Suprapubic skin (tissue), 4 donors: Measurements from ENCODE around the gene LYPD1. TPM values are rescaled to one million over a fixed set of nuclear protein-coding genes. Genes with fewer than 3 reads are reported as not detected.

Experiments
- DNase-seq, 2 donors: peaks; one replicate each; pipeline ENCODE4 v3.0.0-alpha.2; 2019; ENCODE audit warnings: low spot score in 2 of 2
- H3K27ac ChIP-seq: fragments of 200-600 bp; sonication (generic); one replicate; pipeline ENCODE4 v1.5.1; 2019
- H3K27me3 ChIP-seq: fragments of 200-600 bp; sonication (generic); one replicate; pipeline ENCODE4 v1.5.1; 2019
- H3K36me3 ChIP-seq: fragments of 200-600 bp; sonication (generic); one replicate; pipeline ENCODE4 v1.5.1; 2019
- H3K4me1 ChIP-seq: fragments of 200-600 bp; sonication (generic); one replicate; pipeline ENCODE4 v1.5.1; 2019
- H3K4me3 ChIP-seq: fragments of 200-600 bp; sonication (generic); one replicate; pipeline ENCODE4 v1.5.1; 2019; ENCODE audit warnings: mild to moderate bottlenecking
- H3K9me3 ChIP-seq: fragments of 200-600 bp; sonication (generic); one replicate; pipeline ENCODE4 v1.5.1; 2019
- EP300 ChIP-seq: sonication (generic); formaldehyde crosslinking; IDR thresholded peaks from one replicate; pipeline ENCODE4 v1.6.1; 2017; ENCODE audit warnings: antibody characterized with exemption
- POLR2A ChIP-seq, 2 donors: fragments of 450-650 bp; IDR thresholded peaks; one replicate each; pipeline ENCODE4 v1.6.1; 2017; ENCODE audit warnings: antibody characterized with exemption in 2 of 2, mild to moderate bottlenecking in 2 of 2, moderate library complexity in 2 of 2
- POLR2AphosphoS5 ChIP-seq, 3 donors: sonication (generic); formaldehyde crosslinking; IDR thresholded peaks; one replicate each; pipeline ENCODE4 v1.6.1; 2017; ENCODE audit warnings: antibody characterized with exemption in 3 of 3
- WGBS: methylation state at CpG from one replicate; pipeline ENCODE4 v1.1.5; 2018; 5-methylcytosine and 5-hydroxymethylcytosine counted together
- total RNA-seq, 4 donors: library from RNA; depleted of rRNA; stranded (reverse); fragments of >200 nt; gene quantifications; one replicate each; pipeline ENCODE4 v1.1.0, GENCODE V29; 2016
- TF ChIP-seq, protein P1 (sequence below), 2 donors: fragments of 200-600 bp in 1 of 2; fragments of 450-650 bp in 1 of 2; sonication (generic) in 1 of 2; IDR thresholded peaks; one replicate each; pipeline ENCODE4 v1.5.1; 2016 to 2019; ENCODE audit warnings: antibody characterized with exemption in 2 of 2, mild to moderate bottlenecking in 1 of 2, moderate library complexity in 1 of 2

The LYPD1 gene
- total RNA-seq, 4 donors from 2014 or later, result 0.34 TPM; not detected in 3

DNA sequence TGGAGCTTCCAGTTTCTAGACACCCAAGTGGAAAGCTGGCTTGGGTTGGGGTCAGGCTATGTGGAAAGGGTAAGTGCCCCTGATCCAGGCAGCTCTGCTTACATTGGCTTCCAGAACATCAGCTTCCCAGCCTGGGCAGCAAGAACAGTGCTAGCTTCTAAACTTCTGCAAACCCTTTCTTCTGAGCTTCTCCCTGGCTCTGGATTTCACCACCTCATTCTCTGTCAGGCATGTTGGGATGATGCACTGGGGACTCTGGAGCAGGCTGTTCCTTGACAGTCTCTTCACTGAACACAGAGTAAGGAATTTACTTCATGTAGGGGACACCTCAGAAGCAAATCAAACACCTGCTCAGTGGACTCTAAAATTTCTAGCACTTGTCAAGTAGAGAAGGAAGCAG lies 72.8 kb downstream of the LYPD1 start:
- no peak for TF ChIP-seq EP300
- TF ChIP-seq POLR2A (IDR thresholded peaks at IDR 0.05), result no peak
- no peak for TF ChIP-seq POLR2AphosphoS5 (IDR thresholded peaks at IDR 0.05)
- TF ChIP-seq, protein P1, sequence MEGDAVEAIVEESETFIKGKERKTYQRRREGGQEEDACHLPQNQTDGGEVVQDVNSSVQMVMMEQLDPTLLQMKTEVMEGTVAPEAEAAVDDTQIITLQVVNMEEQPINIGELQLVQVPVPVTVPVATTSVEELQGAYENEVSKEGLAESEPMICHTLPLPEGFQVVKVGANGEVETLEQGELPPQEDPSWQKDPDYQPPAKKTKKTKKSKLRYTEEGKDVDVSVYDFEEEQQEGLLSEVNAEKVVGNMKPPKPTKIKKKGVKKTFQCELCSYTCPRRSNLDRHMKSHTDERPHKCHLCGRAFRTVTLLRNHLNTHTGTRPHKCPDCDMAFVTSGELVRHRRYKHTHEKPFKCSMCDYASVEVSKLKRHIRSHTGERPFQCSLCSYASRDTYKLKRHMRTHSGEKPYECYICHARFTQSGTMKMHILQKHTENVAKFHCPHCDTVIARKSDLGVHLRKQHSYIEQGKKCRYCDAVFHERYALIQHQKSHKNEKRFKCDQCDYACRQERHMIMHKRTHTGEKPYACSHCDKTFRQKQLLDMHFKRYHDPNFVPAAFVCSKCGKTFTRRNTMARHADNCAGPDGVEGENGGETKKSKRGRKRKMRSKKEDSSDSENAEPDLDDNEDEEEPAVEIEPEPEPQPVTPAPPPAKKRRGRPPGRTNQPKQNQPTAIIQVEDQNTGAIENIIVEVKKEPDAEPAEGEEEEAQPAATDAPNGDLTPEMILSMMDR (IDR thresholded peaks at IDR 0.05), result no peak
- Histone ChIP-seq H3K27ac (no peak overlapping the region), H3K27me3 (no peaks in the 10 kb centered on the region), H3K9me3 (no peaks in the 10 kb centered on the region), H3K4me1 (no peaks in the 10 kb centered on the region), H3K36me3 (no peaks in the 10 kb centered on the region), H3K4me3 (no peak overlapping the region)
- no peak for DNase-seq

DNA sequence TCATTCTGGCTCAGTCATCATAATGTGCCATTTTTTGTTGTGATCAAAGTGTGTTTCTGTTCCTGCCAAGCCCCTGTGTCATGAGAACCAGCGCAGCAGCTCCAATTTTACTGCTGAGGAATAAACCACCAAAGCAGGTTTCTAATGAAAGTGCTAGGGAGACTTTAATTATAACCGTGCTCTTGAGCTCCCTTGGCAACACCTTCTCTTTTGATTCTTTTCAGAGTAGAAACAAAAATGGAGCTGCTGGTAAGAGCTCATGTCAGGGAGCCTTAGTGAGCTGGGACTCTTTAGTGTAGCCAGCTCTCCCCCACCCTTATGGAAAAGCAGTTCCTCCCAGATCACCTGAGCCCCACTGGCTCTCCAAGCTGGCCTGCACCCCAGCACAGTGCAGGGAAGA lies 74.3 kb downstream of the LYPD1 start:
- Histone ChIP-seq H3K9me3 (no peaks in the 10 kb centered on the region), H3K36me3 (no peaks in the 10 kb centered on the region), H3K27ac (no peak overlapping the region), H3K4me3 (no peak overlapping the region), H3K27me3 (no peaks in the 10 kb centered on the region), H3K4me1 (no peaks in the 10 kb centered on the region)
- no peak for DNase-seq
- WGBS, result 83% methylated on average over 2 of the region's 2 CpGs
- TF ChIP-seq POLR2AphosphoS5 (IDR thresholded peaks at IDR 0.05) (no peak), POLR2A (IDR thresholded peaks at IDR 0.05) (no peak), EP300 (no peak)
- TF ChIP-seq, protein P1 (IDR thresholded peaks at IDR 0.05), result no peak

DNA sequence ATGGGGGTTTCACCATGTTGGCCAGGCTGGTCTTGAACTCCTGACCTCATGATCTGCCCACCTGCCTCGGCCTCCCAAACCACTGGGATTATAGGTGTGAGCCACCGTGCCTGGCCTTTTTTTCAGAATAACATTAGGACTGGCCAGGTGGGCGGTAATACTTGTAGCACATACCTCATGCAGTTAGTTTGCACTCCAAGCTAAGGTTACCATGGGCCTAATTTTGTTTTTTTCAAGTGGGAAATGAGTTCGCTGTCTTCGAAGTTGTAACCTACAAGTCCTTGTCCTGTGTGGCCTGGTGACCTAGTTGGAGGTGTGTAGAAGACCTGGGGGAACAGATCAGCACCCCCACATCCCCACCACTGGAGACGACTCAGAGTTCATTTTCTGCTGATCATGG lies 74.8 kb downstream of the LYPD1 start:
- Histone ChIP-seq H3K36me3 (no peaks in the 10 kb centered on the region), H3K27ac (no peak overlapping the region), H3K9me3 (no peaks in the 10 kb centered on the region), H3K27me3 (no peaks in the 10 kb centered on the region), H3K4me3 (no peak overlapping the region), H3K4me1 (no peaks in the 10 kb centered on the region)
- WGBS, result 81% methylated on average over 6 of the region's 6 CpGs
- DNase-seq, result no peak
- TF ChIP-seq, protein P1 (IDR thresholded peaks at IDR 0.05), result no peak
